Astrocyte (in vitro differentiated cells and primary cell): ENCODE results near the gene LYPLA2. TPM values are rescaled to one million over a fixed set of nuclear protein-coding genes. Genes with fewer than 3 reads are reported as not detected.
"Not testable (repeated sequence)": the region's sequence is repeated elsewhere in the genome, so short reads cannot be mapped to it uniquely, and the experiment has no call there.

Source experiments
- DNase-seq: peaks from one replicate; pipeline ENCODE4 v3.0.0-alpha.2; 2010; ENCODE audit warnings: low read depth
- FAIRE-seq: peaks from 2 replicates; lab custom pipeline; 2011; peaks lifted over from hg19 to GRCh38; lab: Jason Lieb, UNC
- H2AFZ ChIP-seq: 2 replicates; pipeline ENCODE4 v1.6.0; 2012; ENCODE audit warnings: low read depth, low read length, inconsistent platforms
- H3K27ac ChIP-seq: 2 replicates; pipeline ENCODE4 v1.5.1; 2011; ENCODE audit warnings: low read depth, low read length, inconsistent platforms
- H3K27me3 ChIP-seq: 2 replicates; pipeline ENCODE4 v1.6.0; 2011; ENCODE audit warnings: low read length, inconsistent platforms; ENCODE audit not compliant: insufficient read depth
- H3K36me3 ChIP-seq: 2 replicates; pipeline ENCODE4 v1.5.1; 2011; ENCODE audit warnings: low read length, inconsistent platforms; ENCODE audit not compliant: insufficient read depth
- H3K4me1 ChIP-seq: 2 replicates; pipeline ENCODE4 v1.5.1; 2011; ENCODE audit warnings: low read length, inconsistent platforms; ENCODE audit not compliant: insufficient read depth
- H3K4me2 ChIP-seq: 2 replicates; pipeline ENCODE4 v1.6.0; 2012; ENCODE audit warnings: low read length, inconsistent platforms
- H3K4me3 ChIP-seq: 2 replicates; pipeline ENCODE4 v1.5.1; 2011; ENCODE audit warnings: low read depth, mild to moderate bottlenecking, low read length, inconsistent platforms; ENCODE audit not compliant: insufficient read depth
- H3K79me2 ChIP-seq: 2 replicates; pipeline ENCODE4 v1.6.0; 2012; ENCODE audit warnings: mild to moderate bottlenecking, low read length, inconsistent platforms; ENCODE audit not compliant: insufficient read depth
- H3K9ac ChIP-seq: 2 replicates; pipeline ENCODE4 v1.6.0; 2012; ENCODE audit warnings: mild to moderate bottlenecking, low read length, inconsistent platforms
- H3K9me3 ChIP-seq: 2 replicates; pipeline ENCODE4 v1.5.1; 2012; ENCODE audit warnings: low read depth, mild to moderate bottlenecking, low read length, inconsistent platforms; ENCODE audit not compliant: insufficient read depth
- H4K20me1 ChIP-seq: 2 replicates; pipeline ENCODE4 v1.6.0; 2012; ENCODE audit warnings: low read length, inconsistent platforms; ENCODE audit not compliant: insufficient read depth
- H3K27ac Mint-ChIP-seq: one replicate; pipeline ENCODE4 v1.8.0; 2021; ENCODE audit warnings: mild to moderate bottlenecking, mixed read lengths; ENCODE audit not compliant: unreplicated experiment
- H3K27me3 Mint-ChIP-seq: one replicate; pipeline ENCODE4 v1.8.0; 2021; ENCODE audit warnings: low read depth, mixed read lengths; ENCODE audit not compliant: unreplicated experiment
- H3K36me3 Mint-ChIP-seq: one replicate; pipeline ENCODE4 v1.8.0; 2021; ENCODE audit warnings: low read depth, mixed read lengths; ENCODE audit not compliant: unreplicated experiment
- H3K4me1 Mint-ChIP-seq: one replicate; pipeline ENCODE4 v1.8.0; 2021; ENCODE audit warnings: low read depth, mixed read lengths; ENCODE audit not compliant: unreplicated experiment
- H3K4me3 Mint-ChIP-seq: one replicate; pipeline ENCODE4 v1.8.0; 2021; ENCODE audit warnings: mild to moderate bottlenecking, moderate library complexity, mixed read lengths; ENCODE audit not compliant: unreplicated experiment
- H3K9me3 Mint-ChIP-seq: one replicate; pipeline ENCODE4 v1.8.0; 2021; ENCODE audit warnings: mild to moderate bottlenecking, mixed read lengths; ENCODE audit not compliant: unreplicated experiment
- CTCF ChIP-seq: IDR thresholded peaks from 2 replicates; pipeline ENCODE4 v1.5.1; 2011; ENCODE audit warnings: low read depth, mild to moderate bottlenecking, inconsistent platforms, low read length, moderate library complexity; ENCODE audit not compliant: insufficient read depth
- EZH2 ChIP-seq: IDR thresholded peaks from 2 replicates; pipeline ENCODE4 v1.6.1; 2012; ENCODE audit warnings: mild to moderate bottlenecking, low read length, inconsistent platforms; ENCODE audit not compliant: insufficient read depth
- total RNA-seq: library from RNA; stranded (reverse); gene quantifications from 2 replicates; pipeline ENCODE4 v1.2.1, GENCODE V29; 2021

The LYPLA2 gene
- total RNA-seq, 1 donor from 2014 or later: 91.7 TPM

DNA sequence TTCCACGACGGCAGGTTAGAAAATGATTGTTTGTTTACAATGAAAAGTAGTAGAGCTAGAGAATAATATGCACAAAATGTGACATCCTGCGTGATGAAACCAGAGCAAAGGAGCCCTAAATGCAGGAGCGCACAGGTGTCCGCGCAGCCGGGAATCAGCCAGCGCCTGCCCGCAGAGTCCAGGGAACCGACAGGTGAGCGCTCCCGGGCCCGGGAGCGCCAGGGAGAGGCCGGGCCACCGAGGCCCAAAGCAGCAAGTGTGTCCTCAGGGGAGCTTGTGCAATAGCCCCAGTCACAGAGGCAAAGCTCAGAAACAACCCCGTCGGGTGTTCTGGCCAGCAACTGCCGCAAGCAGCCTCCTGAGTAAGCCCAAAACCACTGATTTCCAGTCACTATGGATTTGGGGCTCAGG is 10.4 kb downstream of the LYPLA2 start:
- Histone ChIP-seq H3K9me3 (no peaks in the 10 kb centered on the region), H3K4me2 (peak overlapping the region; percentile 96), H3K79me2 (no peaks in the 10 kb centered on the region), H3K36me3 (no peaks in the 10 kb centered on the region), H2AFZ (peak overlapping the region; percentile 56), H3K27ac (peak overlapping the region; percentile 27), H3K9ac (peak overlapping the region; percentile 87), H3K27me3 (no peaks in the 10 kb centered on the region), H3K4me3 (peak overlapping the region; percentile 71), H4K20me1 (no peaks in the 10 kb centered on the region), H3K4me1 (peaks cover 16% of the 10 kb centered on the region)
- H3K4me3 Mint-ChIP-seq: peak overlapping the region; percentile 84
- peak; percentile 42 for TF ChIP-seq EZH2
- no peak for TF ChIP-seq CTCF
- H3K4me1 Mint-ChIP-seq: peaks cover 5% of the 10 kb centered on the region
- H3K27me3 Mint-ChIP-seq: no peaks in the 10 kb centered on the region
- H3K27ac Mint-ChIP-seq: peak overlapping the region; percentile 81
- H3K9me3 Mint-ChIP-seq: no peaks in the 10 kb centered on the region
- DNase-seq (no peak), FAIRE-seq (no peak)
- peaks cover 10% of the 10 kb centered on the region for H3K36me3 Mint-ChIP-seq

- peaks cover 16% of the 10 kb centered on the region for H3K4me1 ChIP-seq
- no peak overlapping the region for H3K4me3 ChIP-seq
- H3K4me3 Mint-ChIP-seq: peak overlapping the region; percentile 84
- H3K27me3 Mint-ChIP-seq: no peaks in the 10 kb centered on the region
- H3K27me3 ChIP-seq: no peaks in the 10 kb centered on the region
- H3K9me3 Mint-ChIP-seq: no peaks in the 10 kb centered on the region
- H4K20me1 ChIP-seq: no peaks in the 10 kb centered on the region
- H3K27ac ChIP-seq: no peak overlapping the region
- H3K36me3 Mint-ChIP-seq: peaks cover 14% of the 10 kb centered on the region
- DNase-seq: no peak
- no peak for TF ChIP-seq CTCF
- TF ChIP-seq EZH2: no peak
- peak overlapping the region; percentile 41 for H3K27ac Mint-ChIP-seq
- FAIRE-seq: no peak
- H3K79me2 ChIP-seq: no peaks in the 10 kb centered on the region
- no peak overlapping the region for H3K9ac ChIP-seq
- H2AFZ ChIP-seq: no peak overlapping the region
- peaks cover 5% of the 10 kb centered on the region for H3K4me1 Mint-ChIP-seq
- no peaks in the 10 kb centered on the region for H3K36me3 ChIP-seq
- H3K4me2 ChIP-seq: peak overlapping the region; percentile 96
- H3K9me3 ChIP-seq: no peaks in the 10 kb centered on the region
Observed at GRCh38 chr1:23801876-23802275, 10.9 kb downstream of the LYPLA2 start.

DNA sequence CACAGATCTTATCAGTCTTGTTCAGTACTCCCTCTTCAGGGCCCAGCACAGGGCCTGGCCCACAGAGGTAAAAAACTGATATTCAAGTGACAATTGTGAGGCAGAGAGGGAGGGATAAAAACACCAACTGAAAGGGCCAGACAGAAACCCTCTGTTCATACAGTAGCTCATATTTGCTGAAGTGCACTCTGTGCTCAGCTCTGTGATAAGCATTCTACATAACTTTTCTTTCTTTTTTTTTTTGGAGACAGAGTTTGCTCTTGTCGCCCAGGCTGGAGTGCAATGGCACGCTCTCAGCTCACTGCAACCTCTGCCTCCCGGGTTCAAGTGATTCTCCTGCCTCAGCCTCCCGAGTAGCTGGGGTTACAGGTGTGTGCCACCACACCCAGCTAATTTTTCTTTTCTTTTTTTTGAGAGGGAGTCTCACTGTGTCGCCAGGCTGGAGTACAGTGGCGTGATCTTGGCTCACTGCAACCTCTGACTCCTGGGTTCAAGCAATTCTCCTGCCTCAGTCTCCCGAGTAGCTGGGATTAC is 11.9 kb downstream of the LYPLA2 start:
- not testable (repeated sequence) for H3K27me3 Mint-ChIP-seq, DNase-seq, H3K27ac Mint-ChIP-seq, FAIRE-seq, H3K27ac ChIP-seq, H4K20me1 ChIP-seq, H3K4me2 ChIP-seq, H3K4me3 Mint-ChIP-seq, H3K79me2 ChIP-seq, H3K36me3 ChIP-seq, H2AFZ ChIP-seq, H3K4me3 ChIP-seq, H3K27me3 ChIP-seq, H3K9ac ChIP-seq, H3K9me3 Mint-ChIP-seq, H3K9me3 ChIP-seq
- H3K4me1 Mint-ChIP-seq: peaks cover 13% of the 10 kb centered on the region
- H3K4me1 ChIP-seq: peaks cover 16% of the 10 kb centered on the region
- peaks cover 21% of the 10 kb centered on the region for H3K36me3 Mint-ChIP-seq
